Activated T-helper 1 cell treated with Interleukin-2 at 50 U/mL for 16 hours (primary cell): ENCODE results near the gene GFOD1.
"Not testable (repeated sequence)": the region's sequence is repeated elsewhere in the genome, so short reads cannot be mapped to it uniquely, and the experiment has no call there.

Experiments
- DNase-seq: peaks from one replicate; pipeline ENCODE4 v3.0.0-alpha.2; 2020; ENCODE audit warnings: low read depth

The GFOD1 gene

GRCh38 chr6:13511141-13511571 lies 23.8 kb upstream of the GFOD1 start:
- DNase-seq, result not testable (repeated sequence)

DNA sequence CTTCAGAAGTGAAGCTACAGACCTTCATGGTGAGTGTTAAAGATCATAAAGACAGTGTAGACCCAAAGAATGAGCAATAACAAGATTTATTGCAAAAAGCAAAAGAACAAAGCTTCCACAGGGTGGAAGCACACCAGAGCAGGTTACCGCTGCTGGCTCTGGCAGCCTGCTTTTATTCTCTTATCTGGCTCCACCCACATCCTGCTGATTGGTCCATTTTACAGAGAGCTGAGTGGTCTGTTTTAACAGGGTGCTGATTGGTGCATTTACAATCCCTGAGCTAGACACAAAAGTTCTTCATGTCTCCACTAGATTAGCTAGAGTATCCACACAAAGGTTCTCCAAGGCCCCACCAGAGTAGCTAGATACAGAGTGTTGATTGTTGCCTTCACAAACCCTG lies 23.0 kb upstream of the GFOD1 start:
- not testable (repeated sequence) for DNase-seq

DNA sequence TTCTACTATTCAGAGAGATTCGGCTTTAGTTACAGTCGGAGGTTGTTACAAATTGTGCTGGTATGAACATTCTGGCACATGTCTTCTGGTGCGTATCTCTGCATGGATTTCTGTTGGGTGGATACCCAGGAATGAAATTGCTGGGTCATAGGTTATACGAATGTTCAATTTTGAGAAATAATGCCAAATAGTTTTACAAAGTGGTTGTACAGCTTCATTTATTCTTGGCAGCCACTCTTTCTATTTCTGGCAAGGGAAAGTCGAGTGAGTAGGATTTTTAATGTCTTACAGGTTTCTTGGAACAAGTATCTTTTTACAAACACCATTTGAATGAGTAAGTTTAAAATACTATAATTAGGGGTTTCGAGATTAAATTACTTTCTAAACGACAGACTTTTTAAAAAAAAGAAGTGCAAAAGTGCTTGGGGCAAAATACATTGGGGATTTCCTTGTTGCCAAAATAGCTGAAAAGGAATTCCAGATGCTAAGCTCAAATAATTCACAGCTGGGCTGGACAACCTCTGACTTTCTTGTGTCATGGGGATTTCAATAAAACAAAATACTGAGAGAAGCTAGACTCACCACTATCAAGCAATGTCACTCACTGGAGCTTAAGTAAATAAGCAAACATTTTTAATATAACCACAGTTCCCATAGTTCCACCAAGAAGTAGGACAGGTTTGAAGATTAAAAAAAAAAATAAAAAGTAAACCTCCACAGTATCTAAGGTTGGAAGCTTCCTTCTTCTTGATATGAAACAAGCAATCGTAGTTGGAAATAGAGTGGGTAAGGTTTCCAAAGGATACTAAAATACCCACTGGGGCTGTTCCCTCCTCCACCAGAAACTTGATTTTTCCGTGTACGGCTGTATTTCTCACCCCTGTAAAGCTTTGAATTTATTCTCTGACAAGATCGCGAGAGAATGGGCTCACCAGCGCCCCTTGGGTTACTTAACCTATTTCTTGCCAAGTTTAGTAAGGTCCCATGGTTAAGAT lies 21.6 kb upstream of the GFOD1 start:
- DNase-seq, result no peak

DNA sequence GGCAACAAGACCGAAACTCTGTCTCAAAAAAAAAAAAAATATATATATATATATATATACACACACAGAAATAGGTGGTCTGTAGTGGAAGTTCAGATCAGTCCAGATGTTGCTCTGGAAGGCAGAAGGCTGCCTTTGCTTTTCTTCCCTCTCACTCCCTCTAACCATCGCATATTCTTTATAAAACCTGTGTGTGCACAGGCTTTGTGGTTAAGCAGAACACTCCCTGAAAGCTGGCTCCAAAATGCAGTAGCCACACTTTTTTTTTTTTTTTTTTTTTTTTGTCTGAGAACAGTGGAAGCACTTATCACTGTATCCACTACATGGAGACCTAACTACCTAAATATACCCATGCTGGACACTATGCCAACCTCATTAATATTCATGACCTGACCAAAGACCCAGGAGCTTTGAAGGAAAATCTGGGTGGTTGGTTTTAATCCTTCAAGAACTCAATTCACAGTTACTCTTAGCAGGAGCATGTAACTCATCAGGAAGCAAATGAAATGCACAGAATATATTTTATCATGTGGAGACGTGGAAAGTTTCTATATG lies 20.0 kb upstream of the GFOD1 start:
- no peak for DNase-seq

DNA sequence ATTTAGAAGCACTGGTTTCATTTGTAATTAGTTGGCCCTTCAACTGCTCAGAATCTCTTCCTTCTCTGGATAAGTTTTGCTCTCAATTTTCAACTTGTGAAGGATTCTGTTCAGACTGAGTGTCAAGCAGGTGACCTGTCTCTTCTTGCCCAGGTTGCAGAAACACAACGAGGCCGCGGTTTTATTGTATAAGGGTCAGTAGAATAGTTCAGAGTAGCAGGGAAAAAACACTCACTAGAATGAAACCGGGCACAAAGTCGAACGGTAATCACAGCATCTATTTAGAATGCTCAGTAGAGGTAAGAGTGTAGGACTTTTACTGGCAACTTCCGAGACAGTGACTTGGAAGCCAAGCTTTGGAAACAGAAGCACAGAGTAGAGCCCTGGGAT lies 17.9 kb upstream of the GFOD1 start:
- no peak for DNase-seq

DNA sequence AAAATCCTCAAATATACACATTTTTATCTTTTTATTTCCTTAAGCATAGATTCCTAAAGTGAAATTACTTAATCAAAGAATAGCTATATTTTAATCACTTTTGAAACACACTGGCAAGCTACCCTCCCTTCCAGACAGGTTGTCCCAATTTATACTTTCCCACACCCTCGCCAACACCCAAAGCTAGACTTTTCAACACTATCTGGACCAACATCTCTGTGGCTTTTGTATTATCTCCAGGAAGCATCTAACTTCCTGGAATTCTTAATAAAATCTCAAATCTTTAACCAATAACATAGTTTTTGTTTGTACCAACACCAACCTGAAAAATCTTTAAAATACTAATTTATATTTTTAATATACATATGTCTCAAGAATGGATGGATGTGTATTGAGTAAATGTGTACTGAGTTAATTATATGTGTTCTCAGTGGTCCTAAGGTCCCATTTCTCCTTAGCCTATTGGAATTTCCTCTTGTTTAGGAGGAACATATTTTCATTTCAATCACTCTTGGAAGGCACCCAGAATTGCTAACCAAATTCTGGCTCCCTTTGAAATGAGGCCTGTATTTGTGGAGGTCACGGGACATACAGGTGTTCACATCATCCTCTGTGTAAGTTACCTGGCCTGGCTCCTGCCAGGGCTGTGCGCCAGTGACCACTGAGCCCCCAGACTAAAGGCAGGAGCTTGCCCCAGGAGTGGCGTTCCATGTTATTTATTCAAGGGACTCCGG lies 17.4 kb upstream of the GFOD1 start:
- DNase-seq, result no peak

- no peak for DNase-seq
Observed at GRCh38 chr6:13500915-13501314, 13.5 kb upstream of the GFOD1 start.

DNA sequence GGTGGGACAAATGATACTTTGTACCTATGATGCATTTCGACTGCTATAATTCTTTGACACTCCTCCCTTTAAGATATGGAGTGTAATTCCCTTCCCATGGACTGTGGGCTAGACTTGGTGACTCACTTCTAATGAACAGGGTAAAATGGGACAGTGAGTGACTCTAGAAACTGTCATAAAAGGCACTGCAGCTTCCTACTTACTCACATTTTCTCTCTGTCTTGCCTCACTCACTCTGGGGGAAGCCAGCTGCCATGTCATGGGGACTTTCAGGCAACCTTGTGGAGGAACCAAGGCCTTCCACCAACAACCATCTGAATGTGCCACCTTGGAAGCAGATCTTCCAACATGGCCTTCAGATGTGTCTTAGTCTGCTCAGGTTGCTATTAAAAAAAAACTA lies 12.9 kb upstream of the GFOD1 start:
- DNase-seq, result no peak

DNA sequence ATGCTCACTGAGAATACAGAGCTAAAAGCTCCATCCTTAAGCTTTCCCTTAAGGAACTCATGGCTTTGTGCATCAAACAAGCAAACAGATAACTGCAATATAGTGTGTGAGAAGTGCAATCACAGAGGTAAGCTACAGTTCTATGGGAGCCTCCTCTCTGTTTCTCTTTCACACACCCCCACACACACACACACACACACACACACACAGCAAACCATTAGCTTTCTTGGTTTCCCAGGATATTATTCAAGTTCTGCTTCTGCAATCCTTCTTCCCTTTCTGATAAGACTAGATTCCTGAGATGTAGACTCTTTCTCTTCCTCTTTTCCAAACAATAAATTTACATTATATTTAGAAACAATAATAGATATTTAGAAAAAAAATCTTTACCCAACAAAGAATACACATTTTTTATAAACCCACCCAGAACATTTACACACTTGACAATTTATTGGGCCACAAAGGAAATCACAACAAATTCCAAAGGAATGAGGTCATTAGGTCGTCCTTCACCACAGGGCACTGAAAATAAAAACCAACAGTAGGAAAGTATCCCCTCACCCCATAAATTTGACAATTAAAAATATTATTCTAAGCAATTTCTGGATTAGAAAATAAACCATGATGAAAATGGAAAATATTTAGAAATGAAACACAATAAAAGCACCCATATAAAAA lies 9.3 kb upstream of the GFOD1 start:
- DNase-seq, result no peak

DNA sequence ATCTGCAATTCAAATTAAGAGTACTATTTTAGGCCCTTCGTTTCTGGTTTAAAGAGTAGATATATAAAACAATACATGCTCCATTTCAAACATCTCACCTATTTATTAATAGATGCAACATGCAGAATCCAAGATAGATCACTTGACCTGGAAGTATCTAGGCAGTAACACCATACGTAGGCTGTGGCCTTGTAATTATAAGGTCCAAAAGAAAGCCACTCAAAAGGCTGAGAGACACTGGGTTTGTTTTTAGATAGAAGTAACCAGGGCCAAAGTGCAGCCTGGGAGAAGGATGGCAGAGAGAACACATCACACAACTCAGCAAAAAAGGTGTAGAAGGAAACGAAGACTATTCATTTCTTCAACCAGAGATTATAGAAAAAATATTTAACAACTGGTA lies 8.4 kb upstream of the GFOD1 start:
- no peak for DNase-seq

- no peak for DNase-seq
Observed at GRCh38 chr6:13495112-13495776, 7.8 kb upstream of the GFOD1 start.

DNA sequence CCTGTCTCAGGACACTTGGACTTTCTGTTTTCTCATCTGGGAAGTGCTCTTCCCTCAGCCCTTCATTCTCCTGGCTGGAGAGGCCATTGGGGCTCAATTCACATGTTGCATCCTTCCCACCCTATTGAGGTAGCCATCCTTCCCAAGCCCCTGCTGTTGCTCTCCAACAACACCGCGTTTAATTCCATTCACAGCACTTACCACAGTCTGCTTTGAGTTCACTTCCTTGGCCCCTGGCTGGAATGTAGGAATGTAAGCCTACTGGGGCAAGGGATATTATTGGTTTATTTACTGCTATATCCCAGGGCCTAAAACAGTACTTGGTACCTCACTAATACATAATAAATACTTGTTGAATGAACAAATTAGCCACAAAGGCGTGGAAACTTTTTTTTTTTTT lies 6.7 kb upstream of the GFOD1 start:
- no peak for DNase-seq

DNA sequence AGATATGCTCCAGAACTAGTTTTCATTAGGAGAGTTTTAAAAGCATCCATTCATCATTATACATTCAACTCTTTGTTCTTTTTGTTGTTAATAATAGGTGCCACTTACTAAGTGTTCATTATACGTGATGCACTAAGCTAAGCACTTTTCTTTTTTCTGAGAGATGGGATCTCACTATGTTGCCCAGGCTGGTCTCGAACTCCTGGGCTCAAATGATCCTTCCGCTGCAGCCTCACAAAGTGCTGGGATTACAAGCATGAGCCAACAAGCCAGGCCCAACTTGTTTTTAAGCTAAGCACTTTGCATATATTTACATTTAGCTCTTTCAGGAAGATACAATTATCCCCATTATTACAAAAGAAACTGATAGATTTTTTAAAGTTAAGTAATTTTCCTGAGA lies 5.7 kb upstream of the GFOD1 start:
- DNase-seq, result no peak

DNA sequence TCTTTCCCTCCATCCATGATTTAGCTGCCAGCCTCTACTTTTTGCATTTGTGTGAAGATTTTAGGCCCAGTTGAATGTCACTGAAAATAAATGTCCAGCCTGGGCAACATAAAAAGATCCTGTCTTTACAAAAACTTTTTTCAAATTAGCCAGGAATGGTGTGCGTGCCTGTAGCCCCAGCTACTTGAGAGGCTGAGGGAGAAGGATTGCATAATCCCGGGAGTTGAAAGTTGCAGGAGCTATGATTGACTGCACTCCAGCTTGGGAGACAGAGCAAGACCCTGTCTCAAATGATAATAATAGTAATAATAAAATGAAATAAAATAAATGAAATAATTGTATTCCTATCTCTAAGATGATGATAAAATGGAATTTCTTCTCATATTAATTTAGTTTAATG lies 5.0 kb upstream of the GFOD1 start:
- no peak for DNase-seq

DNA sequence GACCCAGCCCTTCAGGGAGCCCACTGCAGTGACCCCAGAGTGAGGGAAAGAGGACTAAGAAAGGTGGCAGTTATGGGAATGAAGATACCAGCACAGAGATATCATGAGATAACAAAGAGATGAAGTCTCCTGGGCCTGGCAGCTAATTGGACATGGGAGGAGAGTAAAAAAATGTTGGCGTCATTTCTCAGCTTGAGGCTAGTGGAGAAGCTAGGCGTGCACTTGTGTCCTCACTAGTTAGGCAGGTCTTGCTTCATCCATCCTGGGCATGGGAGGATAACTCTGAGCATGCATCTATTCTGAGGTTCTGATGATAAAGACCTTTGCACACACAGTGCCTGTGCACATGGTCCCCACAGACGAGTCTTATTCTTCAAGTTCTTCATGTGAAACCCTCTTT lies 4.1 kb upstream of the GFOD1 start:
- DNase-seq, result no peak

DNA sequence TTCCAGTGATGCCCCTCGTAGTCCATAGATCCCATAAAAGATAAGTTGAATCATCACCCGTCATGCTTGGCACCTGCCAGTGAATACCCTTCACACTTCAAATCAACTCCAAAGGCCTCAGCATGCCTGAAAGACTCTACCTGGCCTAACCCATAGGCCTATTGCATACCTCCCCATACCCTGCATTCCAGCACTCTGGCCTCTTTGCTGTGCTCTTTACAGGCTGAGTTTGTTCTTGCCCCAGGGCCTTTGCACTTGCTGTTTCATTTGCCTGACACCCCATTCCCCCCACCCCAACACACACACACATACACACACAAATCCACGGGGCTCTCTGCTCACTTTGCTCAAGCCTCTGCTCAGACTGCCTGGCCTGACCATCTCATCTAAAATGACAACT lies 3.0 kb upstream of the GFOD1 start:
- DNase-seq, result no peak

DNA sequence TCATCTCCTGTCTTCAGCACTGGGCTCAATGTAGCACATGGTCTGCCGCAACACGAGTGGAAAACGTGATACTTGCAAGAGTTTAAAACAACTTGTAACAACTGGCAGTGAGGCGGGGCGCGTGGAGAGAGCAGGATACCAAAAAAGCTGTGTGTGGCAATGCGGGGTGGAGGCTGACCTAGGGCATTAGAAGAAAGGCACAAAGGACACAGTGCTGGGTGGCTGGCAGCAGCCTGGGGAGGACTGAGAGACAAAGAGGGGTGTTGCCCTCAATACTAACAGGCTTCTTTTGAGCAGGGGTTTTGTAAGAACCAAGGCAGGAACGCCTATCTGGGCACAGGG lies 1.5 kb upstream of the GFOD1 start:
- DNase-seq, result no peak

GRCh38 chr6:13488015-13488895 lies 855 bp upstream of the GFOD1 start:
- no peak for DNase-seq

GRCh38 chr6:13486679-13487121 lies 700 bp downstream of the GFOD1 start:
- no peak for DNase-seq

GRCh38 chr6:13485923-13486562 lies 1.4 kb downstream of the GFOD1 start:
- DNase-seq, result no peak
